HepG2 (cell line): ENCODE data around the gene DDI2. TPM values are rescaled to one million over a fixed set of nuclear protein-coding genes. Genes with fewer than 3 reads are reported as not detected.

Experiments used
- ADNP ChIP-seq: sonication (generic); formaldehyde crosslinking; IDR thresholded peaks from 2 replicates; pipeline ENCODE4 v1.4.0; 2020; ENCODE audit warnings: missing genetic modification reagents
- ATF6 ChIP-seq: sonication (generic); formaldehyde crosslinking; conservative IDR thresholded peaks from 2 replicates; pipeline ENCODE4 v1.4.0; 2020; ENCODE audit warnings: missing genetic modification reagents
- CBX1 ChIP-seq: IDR thresholded peaks from one replicate; pipeline ENCODE4 v1.6.1; 2016; ENCODE audit warnings: antibody characterized with exemption, low read depth
- CHD4 ChIP-seq: fragments of 200-600 bp; sonication (generic); IDR thresholded peaks from 2 replicates; pipeline ENCODE4 v1.7.0; 2017; ENCODE audit warnings: mild to moderate bottlenecking, low read length, borderline replicate concordance
- FLYWCH1 ChIP-seq: sonication (generic); formaldehyde crosslinking; IDR thresholded peaks from 2 replicates; pipeline ENCODE4 v1.8.1; 2023; ENCODE audit warnings: mild to moderate bottlenecking, missing genetic modification reagents
- FOXA1 ChIP-seq, 2 experiments: fragments of 450-650 bp in 1 of 2; sonication (generic) in 1 of 2; formaldehyde crosslinking in 1 of 2; IDR thresholded peaks; 2 replicates each; pipeline versions ENCODE4 v1.4.0 to v1.6.1; 2016 to 2020; ENCODE audit warnings: missing genetic modification reagents in 1 of 2
- GTF3A ChIP-seq: sonication (generic); formaldehyde crosslinking; conservative IDR thresholded peaks from 2 replicates; pipeline ENCODE4 v1.4.0; 2020; ENCODE audit warnings: mild to moderate bottlenecking, missing genetic modification reagents
- HMGA1 ChIP-seq: sonication (generic); formaldehyde crosslinking; conservative IDR thresholded peaks from 2 replicates; pipeline ENCODE4 v1.4.0; 2020; ENCODE audit warnings: missing genetic modification reagents
- IKZF4 ChIP-seq: sonication (generic); formaldehyde crosslinking; IDR thresholded peaks from 2 replicates; pipeline ENCODE4 v1.5.1; 2020; ENCODE audit warnings: borderline replicate concordance, mild to moderate bottlenecking, low read depth, missing genetic modification reagents; ENCODE audit errors: not compliant biosample characterization
- KDM3A ChIP-seq: IDR thresholded peaks from 2 replicates; pipeline ENCODE4 v1.6.1; 2018; ENCODE audit warnings: low read depth, missing compliant biosample characterization
- KDM6A ChIP-seq: IDR thresholded peaks from 2 replicates; pipeline ENCODE4 v1.6.1; 2016; ENCODE audit warnings: low read depth
- KMT2B ChIP-seq: IDR thresholded peaks from 2 replicates; pipeline ENCODE4 v1.6.1; 2016; ENCODE audit warnings: missing genetic modification reagents, missing compliant biosample characterization
- MYC ChIP-seq: sonication (generic); formaldehyde crosslinking; IDR thresholded peaks from 2 replicates; pipeline ENCODE4 v1.9.0; 2021; ENCODE audit warnings: missing genetic modification reagents, borderline replicate concordance
- MYNN ChIP-seq: sonication (generic); formaldehyde crosslinking; IDR thresholded peaks from 2 replicates; pipeline ENCODE4 v1.4.0; 2020; ENCODE audit warnings: mild to moderate bottlenecking, low read depth, missing genetic modification reagents
- NFE2L1 ChIP-seq: sonication (generic); formaldehyde crosslinking; IDR thresholded peaks from 2 replicates; pipeline ENCODE4 v1.4.0; 2020; ENCODE audit warnings: missing genetic modification reagents, mild to moderate bottlenecking, borderline replicate concordance
- PITX1 ChIP-seq: sonication (generic); formaldehyde crosslinking; IDR thresholded peaks from 2 replicates; pipeline ENCODE4 v1.5.1; 2020; ENCODE audit warnings: mild to moderate bottlenecking, missing genetic modification reagents
- PPARG ChIP-seq: conservative IDR thresholded peaks from 2 replicates; pipeline ENCODE4 v1.6.1; 2016; ENCODE audit warnings: missing biosample characterization, missing genetic modification reagents
- RCOR2 ChIP-seq: IDR thresholded peaks from 2 replicates; pipeline ENCODE4 v1.6.1; 2016; ENCODE audit warnings: missing biosample characterization, missing genetic modification reagents
- SMARCC2 ChIP-seq: fragments of 450-650 bp; IDR thresholded peaks from 2 replicates; pipeline ENCODE4 v1.6.1; 2017; ENCODE audit warnings: antibody characterized with exemption, mild to moderate bottlenecking
- SOX5 ChIP-seq: IDR thresholded peaks from 2 replicates; pipeline ENCODE4 v1.6.1; 2016; ENCODE audit warnings: borderline replicate concordance
- SP140L ChIP-seq: sonication (generic); formaldehyde crosslinking; IDR thresholded peaks from 2 replicates; pipeline ENCODE4 v1.4.0; 2020; ENCODE audit warnings: missing genetic modification reagents, borderline replicate concordance
- TBP ChIP-seq: sonication (generic); formaldehyde crosslinking; IDR thresholded peaks from 2 replicates; pipeline ENCODE4 v1.5.0; 2020; ENCODE audit warnings: missing genetic modification reagents
- ZBTB42 ChIP-seq: sonication (generic); formaldehyde crosslinking; IDR thresholded peaks from 2 replicates; pipeline ENCODE4 v1.5.0; 2020; ENCODE audit warnings: mild to moderate bottlenecking, missing genetic modification reagents
- ZFP41 ChIP-seq: sonication (generic); formaldehyde crosslinking; IDR thresholded peaks from 2 replicates; pipeline ENCODE4 v1.4.0; 2020; ENCODE audit warnings: mild to moderate bottlenecking, missing genetic modification reagents, borderline replicate concordance
- ZFY ChIP-seq: sonication (generic); formaldehyde crosslinking; IDR thresholded peaks from 2 replicates; pipeline ENCODE4 v1.4.0; 2020; ENCODE audit warnings: missing genetic modification reagents
- ZNF124 ChIP-seq: sonication (generic); formaldehyde crosslinking; IDR thresholded peaks from 2 replicates; pipeline ENCODE4 v1.4.0; 2020; ENCODE audit warnings: missing genetic modification reagents
- ZNF326 ChIP-seq: sonication (generic); formaldehyde crosslinking; IDR thresholded peaks from 2 replicates; pipeline ENCODE4 v1.4.0; 2020; ENCODE audit warnings: missing genetic modification reagents, borderline replicate concordance
- ZNF484 ChIP-seq: sonication (generic); formaldehyde crosslinking; IDR thresholded peaks from 2 replicates; pipeline ENCODE4 v1.5.1; 2020; ENCODE audit warnings: mild to moderate bottlenecking, low read depth, missing genetic modification reagents, borderline replicate concordance
- ZNF777 ChIP-seq: sonication (generic); formaldehyde crosslinking; IDR thresholded peaks from 2 replicates; pipeline ENCODE4 v1.4.0; 2020; ENCODE audit warnings: missing genetic modification reagents
- ZNF841 ChIP-seq: sonication (generic); formaldehyde crosslinking; IDR thresholded peaks from 2 replicates; pipeline ENCODE4 v1.8.1; 2023; ENCODE audit warnings: missing genetic modification reagents, borderline replicate concordance
- polyA plus RNA-seq, 8 experiments: library from polyadenylated mRNA; depleted of rRNA in 3 of 8; stranded (reverse) in 7 of 8; unstranded in 1 of 8; fragments of >200 nt; fragmentation: Illumina TruSeq in 4 of 8; extraction: Trizol in 4 of 8; gene quantifications; 2 replicates each; pipeline versions ENCODE4 v1.2.1 to v1.2.3, GENCODE V29; 2011 to 2016; ENCODE audit warnings: low read depth in 4 of 8, missing spikeins in 1 of 8, mixed read lengths in 1 of 8; ENCODE audit not compliant: insufficient read depth in 1 of 8
- total RNA-seq, 5 experiments: library from RNA; depleted of rRNA; stranded (reverse); fragments of >200 nt; fragmentation: Illumina TruSeq; extraction: Trizol; gene quantifications; 2 replicates each; pipeline ENCODE4 v1.2.3, GENCODE V29; 2016; ENCODE audit warnings: low read depth in 1 of 5
- TF ChIP-seq, protein P1 (sequence below): sonication (generic); formaldehyde crosslinking; IDR thresholded peaks from 2 replicates; pipeline ENCODE4 v1.4.0; 2020; ENCODE audit warnings: mild to moderate bottlenecking, missing genetic modification reagents
- TF ChIP-seq, protein P2 (sequence below): IDR thresholded peaks from 2 replicates; pipeline ENCODE4 v1.6.1; 2016; ENCODE audit warnings: missing compliant biosample characterization, missing genetic modification reagents, borderline replicate concordance

DDI2 gene
- total and polyA plus RNA-seq, 2 of the 13 experiments (the other 11 are each of a cell fraction or from before 2014, with no cell fraction given) = 8.5 to 25.7 TPM

GRCh38 chr1:15610167-15610566 lies 7.1 kb upstream of the DDI2 start (continued):
- no peak for TF ChIP-seq MYC
- no peak for TF ChIP-seq CBX1
- no peak for TF ChIP-seq ATF6
- TF ChIP-seq, protein P1, sequence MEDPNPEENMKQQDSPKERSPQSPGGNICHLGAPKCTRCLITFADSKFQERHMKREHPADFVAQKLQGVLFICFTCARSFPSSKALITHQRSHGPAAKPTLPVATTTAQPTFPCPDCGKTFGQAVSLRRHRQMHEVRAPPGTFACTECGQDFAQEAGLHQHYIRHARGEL (CRISPR knock-in tag) = no peak
- no peak for TF ChIP-seq ZNF124 (CRISPR knock-in tag)
- TF ChIP-seq CHD4 = no peak
- TF ChIP-seq PITX1 = no peak
- no peak for TF ChIP-seq MYNN (CRISPR knock-in tag)
- TF ChIP-seq NFE2L1 = no peak
- TF ChIP-seq ZBTB42 (CRISPR knock-in tag) = no peak
- peak; percentile 89; the same call in 1 of the 2 replicates for TF ChIP-seq SOX5 (CRISPR knock-in tag)
- no peak for TF ChIP-seq ZFY (CRISPR knock-in tag)
- no peak for TF ChIP-seq TBP
- TF ChIP-seq HMGA1 = no peak
- no peak for TF ChIP-seq KDM3A (CRISPR knock-in tag)
- no peak for TF ChIP-seq RCOR2 (CRISPR knock-in tag)
- TF ChIP-seq ZNF777 = no peak
- TF ChIP-seq PPARG (CRISPR knock-in tag) = 0 out of 2 replicates have a peak, but pooled peaks have one; percentile 10
- TF ChIP-seq IKZF4 (CRISPR knock-in tag) = no peak
- TF ChIP-seq ZNF326 (CRISPR knock-in tag) = no peak
- no peak for TF ChIP-seq SMARCC2
- TF ChIP-seq GTF3A (CRISPR knock-in tag) = no peak
- TF ChIP-seq KDM6A (CRISPR knock-in tag) = no peak
- no peak for TF ChIP-seq FOXA1 (IDR thresholded peaks at IDR 0.05)
- TF ChIP-seq FOXA1 (CRISPR knock-in tag; IDR thresholded peaks at IDR 0.05) = peak; percentile 35; the same call in 1 of the 2 replicates
- no peak for TF ChIP-seq ADNP (CRISPR knock-in tag)
- no peak for TF ChIP-seq SP140L (CRISPR knock-in tag)
- TF ChIP-seq KMT2B (CRISPR knock-in tag) = no peak
- no peak for TF ChIP-seq ZNF841 (CRISPR knock-in tag)
- TF ChIP-seq, protein P2, sequence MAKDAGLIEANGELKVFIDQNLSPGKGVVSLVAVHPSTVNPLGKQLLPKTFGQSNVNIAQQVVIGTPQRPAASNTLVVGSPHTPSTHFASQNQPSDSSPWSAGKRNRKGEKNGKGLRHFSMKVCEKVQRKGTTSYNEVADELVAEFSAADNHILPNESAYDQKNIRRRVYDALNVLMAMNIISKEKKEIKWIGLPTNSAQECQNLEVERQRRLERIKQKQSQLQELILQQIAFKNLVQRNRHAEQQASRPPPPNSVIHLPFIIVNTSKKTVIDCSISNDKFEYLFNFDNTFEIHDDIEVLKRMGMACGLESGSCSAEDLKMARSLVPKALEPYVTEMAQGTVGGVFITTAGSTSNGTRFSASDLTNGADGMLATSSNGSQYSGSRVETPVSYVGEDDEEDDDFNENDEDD (CRISPR knock-in tag) = no peak
- TF ChIP-seq ZNF484 (CRISPR knock-in tag) = no peak
- TF ChIP-seq FLYWCH1 (CRISPR knock-in tag) = no peak
- TF ChIP-seq ZFP41 (CRISPR knock-in tag) = no peak
